Vagina (tissue), 2 donors: Measurements from ENCODE around the gene GALNT5.

Experiments
- POLR2A ChIP-seq, 2 donors: fragments of 450-650 bp; IDR thresholded peaks; one replicate each; pipeline ENCODE4 v1.6.1; 2017; ENCODE audit warnings: antibody characterized with exemption in 2 of 2, mild to moderate bottlenecking in 2 of 2, moderate library complexity in 2 of 2
- POLR2AphosphoS5 ChIP-seq, 2 donors: sonication (generic); formaldehyde crosslinking; IDR thresholded peaks; one replicate each; pipeline ENCODE4 v1.9.0; 2017; ENCODE audit warnings: antibody characterized with exemption in 2 of 2, mild to moderate bottlenecking in 2 of 2, low read depth in 1 of 2; ENCODE audit not compliant: insufficient read depth in 1 of 2
- TF ChIP-seq, protein P1 (sequence below), 3 experiments: fragments of 450-650 bp in 2 of 3; fragments of 200-600 bp in 1 of 3; sonication (generic) in 1 of 3; IDR thresholded peaks; one replicate each; pipeline ENCODE4 v1.5.1; 2017 to 2019; ENCODE audit warnings: antibody characterized with exemption in 3 of 3, mild to moderate bottlenecking in 2 of 3, moderate library complexity in 2 of 3

DNA sequence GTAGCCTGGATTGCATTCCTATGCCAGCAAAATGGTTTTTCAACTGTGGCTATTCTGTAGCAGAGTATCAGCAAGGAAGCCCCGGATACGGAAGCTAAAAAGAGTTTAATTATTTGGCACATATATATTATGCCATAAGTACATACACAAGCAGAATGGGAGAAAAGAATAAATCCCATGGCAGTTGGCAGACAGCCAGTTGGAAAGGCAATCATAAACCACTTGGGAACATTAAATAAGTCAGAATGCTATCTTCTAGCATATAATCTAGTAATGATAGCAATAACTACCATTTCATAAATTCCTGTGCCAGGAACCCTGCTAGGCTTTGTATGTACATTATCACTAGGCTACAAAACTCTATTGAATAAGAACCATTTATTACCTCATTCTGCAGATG, 26.0 kb downstream of the GALNT5 start:
- TF ChIP-seq, protein P1, sequence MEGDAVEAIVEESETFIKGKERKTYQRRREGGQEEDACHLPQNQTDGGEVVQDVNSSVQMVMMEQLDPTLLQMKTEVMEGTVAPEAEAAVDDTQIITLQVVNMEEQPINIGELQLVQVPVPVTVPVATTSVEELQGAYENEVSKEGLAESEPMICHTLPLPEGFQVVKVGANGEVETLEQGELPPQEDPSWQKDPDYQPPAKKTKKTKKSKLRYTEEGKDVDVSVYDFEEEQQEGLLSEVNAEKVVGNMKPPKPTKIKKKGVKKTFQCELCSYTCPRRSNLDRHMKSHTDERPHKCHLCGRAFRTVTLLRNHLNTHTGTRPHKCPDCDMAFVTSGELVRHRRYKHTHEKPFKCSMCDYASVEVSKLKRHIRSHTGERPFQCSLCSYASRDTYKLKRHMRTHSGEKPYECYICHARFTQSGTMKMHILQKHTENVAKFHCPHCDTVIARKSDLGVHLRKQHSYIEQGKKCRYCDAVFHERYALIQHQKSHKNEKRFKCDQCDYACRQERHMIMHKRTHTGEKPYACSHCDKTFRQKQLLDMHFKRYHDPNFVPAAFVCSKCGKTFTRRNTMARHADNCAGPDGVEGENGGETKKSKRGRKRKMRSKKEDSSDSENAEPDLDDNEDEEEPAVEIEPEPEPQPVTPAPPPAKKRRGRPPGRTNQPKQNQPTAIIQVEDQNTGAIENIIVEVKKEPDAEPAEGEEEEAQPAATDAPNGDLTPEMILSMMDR (IDR thresholded peaks at IDR 0.05) = no peak
- TF ChIP-seq POLR2AphosphoS5 (IDR thresholded peaks at IDR 0.05; ENCODE audit: insufficient read depth in 1 of 2, low read depth in 1 of 2) (no peak), POLR2A (IDR thresholded peaks at IDR 0.05) (no peak)
